Activated CD8-positive, alpha-beta memory T cell treated with anti-CD3 and anti-CD28 coated beads for 4 hours (primary cell): ENCODE results near the gene HYAL1.
"Not testable (repeated sequence)": the region's sequence is repeated elsewhere in the genome, so short reads cannot be mapped to it uniquely, and the experiment has no call there.

Source experiments
- DNase-seq, 2 donors: peaks; one replicate each; pipeline ENCODE4 v3.0.0-alpha.2; 2020; ENCODE audit warnings: low read depth in 2 of 2

The HYAL1 gene

GRCh38 chr3:50272911-50273688 is 30.3 kb downstream of the HYAL1 start:
- DNase-seq, result peak; percentile 71 to 74

DNA sequence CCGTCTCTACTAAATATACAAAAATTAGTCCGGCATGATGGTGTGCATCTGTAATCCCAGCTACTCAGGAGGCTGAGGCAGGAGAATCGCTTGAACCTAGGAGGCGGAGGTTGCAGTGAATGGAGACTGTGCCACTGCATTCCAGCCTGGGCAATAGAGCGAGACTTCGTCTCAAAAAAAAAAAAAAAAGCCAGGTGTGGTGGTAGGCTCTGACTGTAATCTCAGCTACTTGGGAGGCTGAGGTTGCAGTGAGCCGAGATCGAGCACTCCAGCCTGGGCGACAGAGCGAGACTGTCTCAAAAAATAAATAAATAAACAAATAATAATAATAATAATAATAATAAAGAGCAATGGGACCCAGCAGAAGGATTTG is 30.9 kb downstream of the HYAL1 start:
- DNase-seq, result not testable (repeated sequence)

DNA sequence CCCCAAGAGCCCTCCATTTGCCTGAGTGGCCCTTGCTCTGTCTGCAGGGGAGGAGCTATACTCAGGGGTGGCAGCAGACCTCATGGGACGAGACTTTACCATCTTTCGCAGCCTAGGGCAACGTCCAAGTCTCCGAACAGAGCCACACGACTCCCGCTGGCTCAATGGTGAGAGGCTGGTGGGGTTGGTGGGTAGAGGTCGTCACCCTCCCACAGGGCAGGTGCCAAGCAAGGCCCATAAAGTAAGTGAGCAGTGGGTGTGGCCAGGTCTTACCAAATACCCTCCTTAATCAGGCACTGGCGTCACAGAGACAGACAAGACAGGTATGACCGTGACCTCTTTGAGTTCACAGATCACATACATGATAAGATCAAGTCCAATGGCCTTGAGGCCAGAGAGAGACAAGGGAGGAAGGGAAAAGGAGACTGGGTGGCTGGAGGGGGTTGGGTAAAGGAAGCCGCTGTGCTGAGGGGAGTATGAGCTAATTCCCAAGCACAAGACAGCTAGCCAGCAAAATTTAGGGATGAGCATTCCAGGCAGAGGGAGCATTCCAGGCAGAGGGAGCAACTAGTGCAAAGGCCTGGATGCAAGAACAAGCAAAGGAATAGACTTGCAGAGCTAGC is 31.9 kb downstream of the HYAL1 start:
- no peak for DNase-seq

GRCh38 chr3:50270422-50271224 is 32.8 kb downstream of the HYAL1 start:
- DNase-seq, result no peak

DNA sequence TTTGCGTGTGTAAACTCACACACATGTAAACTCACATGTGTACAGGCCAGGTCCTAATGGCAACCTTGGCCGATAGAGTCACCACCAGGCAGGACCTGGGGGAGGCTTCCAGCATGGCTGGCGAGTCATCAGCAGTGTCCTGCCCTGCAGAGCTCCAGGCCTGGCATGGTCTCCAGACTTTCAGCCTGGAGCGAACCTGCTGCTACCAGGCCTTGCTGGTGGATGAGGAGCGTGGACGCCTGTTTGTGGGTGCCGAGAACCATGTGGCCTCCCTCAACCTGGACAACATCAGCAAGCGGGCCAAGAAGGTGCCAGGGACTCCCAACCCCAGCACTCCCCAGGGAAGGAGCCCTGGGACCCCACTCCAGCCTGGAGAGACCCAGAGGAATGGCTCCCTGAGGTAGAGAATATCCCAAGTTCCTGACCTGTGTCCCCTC is 33.4 kb downstream of the HYAL1 start:
- no peak for DNase-seq

DNA sequence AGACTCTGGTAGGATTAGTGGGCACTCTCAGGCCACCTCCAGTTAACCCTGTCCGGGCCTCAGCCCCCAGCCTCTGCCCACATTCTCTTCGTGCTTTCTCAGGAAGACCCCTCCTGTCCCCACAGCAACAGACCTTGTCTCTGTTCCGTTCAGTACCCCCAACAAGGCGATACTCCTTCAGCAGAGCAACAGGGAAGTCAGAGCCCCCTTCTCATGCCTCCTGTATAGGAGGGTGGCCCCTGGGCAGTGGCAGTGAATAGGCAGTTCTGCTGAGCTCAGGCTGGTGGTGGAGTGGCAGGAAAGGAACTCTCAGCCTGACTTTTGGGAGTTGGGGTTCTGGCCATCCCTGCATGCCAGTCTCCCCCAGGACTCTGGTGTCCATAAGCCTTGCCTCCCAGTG is 33.9 kb downstream of the HYAL1 start:
- DNase-seq, result no peak

GRCh38 chr3:50268703-50269451 is 34.5 kb downstream of the HYAL1 start, which contains the start of gene SEMA3B:
Gene SEMA3B, plus strand, starts transcription at chr3:50269147. Its CDS starts 94 bp downstream, at chr3:50269241.
- no peak for DNase-seq

GRCh38 chr3:50268276-50268675 is 35.1 kb downstream of the HYAL1 start:
- DNase-seq, result no peak

GRCh38 chr3:50267280-50267913 is 36.0 kb downstream of the HYAL1 start:
- DNase-seq, result no peak

- no peak for DNase-seq
Measured at GRCh38 chr3:50266836-50267235, 36.5 kb downstream of the HYAL1 start.

GRCh38 chr3:50266017-50266416 is 37.4 kb downstream of the HYAL1 start:
- no peak for DNase-seq

DNA sequence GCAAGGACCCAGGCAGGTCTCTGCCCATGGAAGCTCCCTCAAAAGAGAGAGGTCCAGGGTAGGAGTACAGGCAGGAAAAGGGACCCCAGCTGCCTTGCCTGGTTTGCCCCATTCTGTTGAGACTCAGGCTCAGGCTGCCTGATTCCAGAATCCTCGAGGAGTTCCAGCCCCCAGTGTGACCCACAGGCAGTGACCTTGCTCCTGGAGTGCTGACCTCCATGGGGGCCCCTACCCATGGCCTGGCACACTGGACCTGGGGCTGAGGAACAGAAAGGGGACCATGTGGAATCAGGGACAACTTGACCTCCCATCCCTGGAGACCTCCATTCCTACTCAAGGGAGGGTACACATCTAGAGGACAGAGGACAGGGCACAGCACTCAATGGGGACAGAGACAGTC is 37.8 kb downstream of the HYAL1 start:
- DNase-seq, result no peak

- no peak for DNase-seq
Measured at GRCh38 chr3:50264964-50265485, 38.3 kb downstream of the HYAL1 start.

- DNase-seq, result no peak
Measured at GRCh38 chr3:50264383-50264963, 38.9 kb downstream of the HYAL1 start.

- DNase-seq, result no peak
Measured at GRCh38 chr3:50263478-50264382, 39.6 kb downstream of the HYAL1 start.

GRCh38 chr3:50262778-50263177 is 40.6 kb downstream of the HYAL1 start:
- no peak for DNase-seq

GRCh38 chr3:50262200-50262599 is 41.2 kb downstream of the HYAL1 start:
- not testable (repeated sequence) for DNase-seq

- no peak for DNase-seq
Measured at GRCh38 chr3:50261505-50261904, 41.9 kb downstream of the HYAL1 start.

DNA sequence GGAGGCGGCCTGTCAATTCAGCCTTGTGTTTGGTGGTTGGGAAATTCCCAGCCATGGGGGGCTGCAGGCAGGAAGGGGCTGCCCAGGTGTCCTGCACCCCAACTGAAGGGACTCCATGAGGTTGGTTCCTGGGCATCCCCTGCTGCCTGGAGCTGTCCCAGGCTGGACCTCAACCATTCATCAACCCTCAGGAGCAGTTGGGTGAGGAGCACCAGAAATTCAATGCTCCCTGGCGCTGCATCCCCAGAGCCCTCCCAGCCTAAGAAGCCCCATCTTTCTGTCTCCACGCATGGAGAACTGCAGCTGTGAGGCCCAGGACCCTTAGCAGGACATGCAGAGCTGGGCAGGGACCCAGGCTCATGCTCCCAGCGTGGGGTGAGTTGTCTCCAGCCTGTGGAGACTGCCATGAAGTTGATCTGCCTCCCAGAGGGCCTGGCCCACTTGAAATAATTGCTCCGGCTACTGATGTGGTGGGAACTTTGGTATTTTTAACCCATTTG is 42.4 kb downstream of the HYAL1 start:
- no peak for DNase-seq
